GM19193 (cell line): ENCODE measurements around the gene EXPH5.

ENCODE experiments used
- POLR2A ChIP-seq: IDR thresholded peaks from 4 replicates; pipeline ENCODE4 v1.6.1; 2011; ENCODE audit not compliant: insufficient read depth, insufficient read length; ENCODE audit errors: extremely low read depth

The EXPH5 gene

GRCh38 chr11:108609682-108610081, 16.1 kb upstream of the EXPH5 start:
- TF ChIP-seq POLR2A: no peak

GRCh38 chr11:108608548-108608947, 15.0 kb upstream of the EXPH5 start:
- no peak for TF ChIP-seq POLR2A

- no peak for TF ChIP-seq POLR2A
These were observed 13.1 kb upstream of the EXPH5 start for GRCh38 chr11:108606495-108607160.

GRCh38 chr11:108606070-108606469, 12.5 kb upstream of the EXPH5 start:
- TF ChIP-seq POLR2A: no peak

GRCh38 chr11:108601150-108601549, 7.6 kb upstream of the EXPH5 start:
- no peak for TF ChIP-seq POLR2A

GRCh38 chr11:108599978-108600377, 6.4 kb upstream of the EXPH5 start:
- TF ChIP-seq POLR2A: no peak

GRCh38 chr11:108597736-108598355, 4.3 kb upstream of the EXPH5 start:
- no peak for TF ChIP-seq POLR2A

GRCh38 chr11:108596701-108597100, 3.1 kb upstream of the EXPH5 start:
- no peak for TF ChIP-seq POLR2A

- no peak for TF ChIP-seq POLR2A
These were observed 411 bp upstream of the EXPH5 start for GRCh38 chr11:108593923-108594434.

GRCh38 chr11:108592591-108593213, 866 bp downstream of the EXPH5 start:
- TF ChIP-seq POLR2A: no peak

GRCh38 chr11:108591893-108592292, 1.7 kb downstream of the EXPH5 start:
- no peak for TF ChIP-seq POLR2A

- no peak for TF ChIP-seq POLR2A
These were observed 4.4 kb downstream of the EXPH5 start for GRCh38 chr11:108589136-108589535.

- TF ChIP-seq POLR2A: no peak
These were observed 5.3 kb downstream of the EXPH5 start for GRCh38 chr11:108588287-108588686.

GRCh38 chr11:108587109-108587508, 6.5 kb downstream of the EXPH5 start:
- no peak for TF ChIP-seq POLR2A

GRCh38 chr11:108586600-108586999, 7.0 kb downstream of the EXPH5 start:
- TF ChIP-seq POLR2A: no peak

GRCh38 chr11:108584973-108585372, 8.6 kb downstream of the EXPH5 start:
- no peak for TF ChIP-seq POLR2A
